HepG2 (cell line): ENCODE results near the gene POU6F2. TPM values are rescaled to one million over a fixed set of nuclear protein-coding genes. Genes with fewer than 3 reads are reported as not detected.

ENCODE experiments used
- ATAC-seq: fragments of 200-7000 bp; cut with Tn5 transposase; 3 replicates; pipeline ENCODE4 v1.9.1; 2020; ENCODE audit warnings: mild to moderate bottlenecking, moderate library complexity
- BruUV-seq: library from RNA; stranded (reverse); fragments of 400-500 nt; replicated peaks from 2 replicates; lab custom pipeline; 2021; lab: Mats Ljungman, UMichigan
- CTCF ChIA-PET: fragments of 300-600 bp; formaldehyde crosslinking; extraction: SDS; loops from one replicate; lab custom pipeline; 2021; ENCODE audit warnings: low total read pairs, inconsistent platforms, low intra/inter-chr PET ratio; lab: Yijun Ruan, JAX
- POLR2A ChIA-PET: fragments of 350-600 bp; sonication (Branson Sonifier 250); formaldehyde crosslinking; loops from one replicate; lab custom pipeline; 2020; ENCODE audit warnings: antibody characterized with exemption, inconsistent platforms; lab: Yijun Ruan, JAX
- DNase-seq: peaks from one replicate; pipeline ENCODE4 v3.0.0-alpha.2; 2015; ENCODE audit warnings: low spot score
- FAIRE-seq: peaks from 3 replicates; lab custom pipeline; 2011; peaks lifted over from hg19 to GRCh38; lab: Jason Lieb, UNC
- H2AFZ ChIP-seq: one replicate; pipeline ENCODE4 v1.6.1; 2011; ENCODE audit warnings: low read length, inconsistent platforms
- H3K27ac ChIP-seq: fragments of 300-600 bp; 3 replicates; pipeline ENCODE4 v1.8.0; 2011; ENCODE audit warnings: mixed run types, mild to moderate bottlenecking, mixed read lengths, low read length, inconsistent platforms; ENCODE audit not compliant: insufficient read depth; ENCODE audit errors: extremely low read length
- H3K27me3 ChIP-seq, 2 experiments: fragments of 200-600 bp in 1 of 2; 2 replicates in 1 of 2; 3 replicates in 1 of 2; pipeline versions ENCODE4 v1.6.0 to v1.8.0; 2011; ENCODE audit warnings: low read length in 2 of 2, mild to moderate bottlenecking in 2 of 2, moderate library complexity in 2 of 2, inconsistent platforms in 1 of 2; ENCODE audit not compliant: insufficient read depth in 2 of 2, control insufficient read depth in 1 of 2
- H3K36me3 ChIP-seq, 2 experiments: fragments of 200-600 bp in 1 of 2; replicated peaks in 1 of 2; 2 replicates in 1 of 2; 3 replicates in 1 of 2; pipeline versions ENCODE4 v1.5.1 to v1.8.0; 2011; ENCODE audit warnings: low read length in 2 of 2, inconsistent platforms in 1 of 2; ENCODE audit not compliant: insufficient read depth in 2 of 2, control insufficient read depth in 1 of 2
- H3K4me1 ChIP-seq: 2 replicates; pipeline ENCODE4 v1.5.1; 2012; ENCODE audit warnings: low read length, inconsistent platforms; ENCODE audit not compliant: insufficient read depth
- H3K4me2 ChIP-seq: 2 replicates; pipeline ENCODE4 v1.6.0; 2011; ENCODE audit warnings: low read depth, low read length, inconsistent platforms
- H3K4me3 ChIP-seq, 3 experiments: fragments of 200-600 bp in 1 of 3; sonication (generic), shearing (Covaris generic) in 1 of 3; replicated peaks in 1 of 3; 2 replicates each; pipeline ENCODE4 v1.5.1; 2011 to 2016; ENCODE audit warnings: low read length in 3 of 3, inconsistent platforms in 2 of 3, low read depth in 2 of 3, mild to moderate bottlenecking in 2 of 3, control low read depth in 1 of 3, mixed read lengths in 1 of 3; ENCODE audit not compliant: insufficient read depth in 1 of 3
- H3K79me2 ChIP-seq: one replicate; pipeline ENCODE4 v1.6.1; 2011; ENCODE audit warnings: low read length, inconsistent platforms; ENCODE audit not compliant: insufficient read depth
- H3K9ac ChIP-seq: 2 replicates; pipeline ENCODE4 v1.6.0; 2011; ENCODE audit warnings: mild to moderate bottlenecking, low read depth, low read length, inconsistent platforms; ENCODE audit not compliant: insufficient read depth
- H3K9me3 ChIP-seq: 2 replicates; pipeline ENCODE4 v1.5.1; 2012; ENCODE audit warnings: mild to moderate bottlenecking, low read length
- H4K20me1 ChIP-seq: 2 replicates; pipeline ENCODE4 v1.6.0; 2011; ENCODE audit warnings: inconsistent platforms, mild to moderate bottlenecking, low read length, moderate library complexity; ENCODE audit not compliant: insufficient read depth
- ARHGAP35 ChIP-seq: sonication (generic); formaldehyde crosslinking; IDR thresholded peaks from 2 replicates; pipeline ENCODE4 v1.9.0; 2022; ENCODE audit warnings: mild to moderate bottlenecking, inconsistent platforms, moderate library complexity, missing genetic modification reagents, borderline replicate concordance
- ARNT2 ChIP-seq: sonication (generic); formaldehyde crosslinking; IDR thresholded peaks from 2 replicates; pipeline ENCODE4 v1.8.0; 2022; ENCODE audit warnings: mild to moderate bottlenecking, low read depth, missing genetic modification reagents, moderate library complexity
- ELF4 ChIP-seq: sonication (generic); formaldehyde crosslinking; IDR thresholded peaks from 2 replicates; pipeline ENCODE4 v1.5.0; 2020; ENCODE audit warnings: missing genetic modification reagents, mild to moderate bottlenecking, moderate library complexity, borderline replicate concordance
- FOXK2 ChIP-seq: fragments of 450-650 bp; IDR thresholded peaks from 2 replicates; pipeline ENCODE4 v1.6.1; 2016
- KDM1A ChIP-seq: IDR thresholded peaks from 2 replicates; pipeline ENCODE4 v1.6.1; 2016; ENCODE audit warnings: missing compliant biosample characterization
- NBN ChIP-seq: fragments of 450-650 bp; conservative IDR thresholded peaks from 2 replicates; pipeline ENCODE4 v1.6.1; 2017
- SETDB1 ChIP-seq: sonication (generic); formaldehyde crosslinking; IDR thresholded peaks from 2 replicates; pipeline ENCODE4 v1.5.1; 2020; ENCODE audit warnings: missing genetic modification reagents, mild to moderate bottlenecking, borderline replicate concordance
- TEAD2 ChIP-seq: sonication (generic); formaldehyde crosslinking; IDR thresholded peaks from 2 replicates; pipeline ENCODE4 v1.9.0; 2021; ENCODE audit warnings: missing genetic modification reagents
- ZFYVE20 ChIP-seq: sonication (generic); formaldehyde crosslinking; IDR thresholded peaks from 2 replicates; pipeline ENCODE4 v1.8.0; 2023; ENCODE audit warnings: low read depth, mild to moderate bottlenecking, moderate library complexity, missing genetic modification reagents, borderline replicate concordance
- ZNF577 ChIP-seq: sonication (generic); formaldehyde crosslinking; IDR thresholded peaks from 2 replicates; pipeline ENCODE4 v1.4.0; 2020; ENCODE audit warnings: mild to moderate bottlenecking, low read depth, missing genetic modification reagents, borderline replicate concordance
- ZNF737 ChIP-seq: sonication (generic); formaldehyde crosslinking; IDR thresholded peaks from 2 replicates; pipeline ENCODE4 v1.5.0; 2020; ENCODE audit warnings: missing genetic modification reagents, mild to moderate bottlenecking, borderline replicate concordance
- ZNF75D ChIP-seq: sonication (generic); formaldehyde crosslinking; IDR thresholded peaks from 2 replicates; pipeline ENCODE4 v1.8.1; 2023; ENCODE audit warnings: missing genetic modification reagents, mild to moderate bottlenecking, borderline replicate concordance
- WGBS: methylation state at CpG from one replicate; pipeline ENCODE4 v1.1.6; 2017; ENCODE audit warnings: low lambda C conversion rate; 5-methylcytosine and 5-hydroxymethylcytosine counted together
- in situ Hi-C: cut with HindIII; loops from 2 replicates; pipeline ENCODE4 v1.10.0; 2017; ENCODE audit warnings: low pct_unique_long_range_greater_than_20kb; ENCODE audit not compliant: extremely low pct_ligation_motif_present
- intact Hi-C: fragments of 100-400 bp; cut with micrococcal nuclease; formaldehyde crosslinking; loops from one replicate; pipeline ENCODE4 v1.10.0; 2022; ENCODE audit not compliant: unreplicated experiment
- polyA plus RNA-seq, 8 experiments: library from polyadenylated mRNA; depleted of rRNA in 3 of 8; stranded (reverse) in 7 of 8; unstranded in 1 of 8; fragments of >200 nt; fragmentation: Illumina TruSeq in 4 of 8; extraction: Trizol in 4 of 8; gene quantifications; 2 replicates each; pipeline versions ENCODE4 v1.2.1 to v1.2.3, GENCODE V29; 2011 to 2016; ENCODE audit warnings: low read depth in 4 of 8, missing spikeins in 1 of 8, mixed read lengths in 1 of 8; ENCODE audit not compliant: insufficient read depth in 1 of 8
- total RNA-seq, 5 experiments: library from RNA; depleted of rRNA; stranded (reverse); fragments of >200 nt; fragmentation: Illumina TruSeq; extraction: Trizol; gene quantifications; 2 replicates each; pipeline ENCODE4 v1.2.3, GENCODE V29; 2016; ENCODE audit warnings: low read depth in 1 of 5
- TF ChIP-seq, protein P1 (sequence below): IDR thresholded peaks from 2 replicates; pipeline ENCODE4 v1.6.1; 2016; ENCODE audit warnings: low read depth
- TF ChIP-seq, protein P2 (sequence below): sonication (generic); formaldehyde crosslinking; IDR thresholded peaks from 2 replicates; pipeline ENCODE4 v1.5.0; 2020; ENCODE audit warnings: mild to moderate bottlenecking, missing genetic modification reagents
- TF ChIP-seq, protein P3 (sequence below): fragments of 450-650 bp; IDR thresholded peaks from 2 replicates; pipeline ENCODE4 v1.6.1; 2016
- TF ChIP-seq, protein P4 (sequence below): conservative IDR thresholded peaks from 2 replicates; pipeline ENCODE4 v1.6.1; 2018; ENCODE audit warnings: missing genetic modification reagents
- TF ChIP-seq, protein P5 (sequence below): sonication (generic); formaldehyde crosslinking; IDR thresholded peaks from 2 replicates; pipeline ENCODE4 v1.5.0; 2020; ENCODE audit warnings: mild to moderate bottlenecking, missing genetic modification reagents

POU6F2 gene
- total and polyA plus RNA-seq, 2 of the 13 experiments (the other 11 are each of a cell fraction or from before 2014, with no cell fraction given), result not detected

DNA sequence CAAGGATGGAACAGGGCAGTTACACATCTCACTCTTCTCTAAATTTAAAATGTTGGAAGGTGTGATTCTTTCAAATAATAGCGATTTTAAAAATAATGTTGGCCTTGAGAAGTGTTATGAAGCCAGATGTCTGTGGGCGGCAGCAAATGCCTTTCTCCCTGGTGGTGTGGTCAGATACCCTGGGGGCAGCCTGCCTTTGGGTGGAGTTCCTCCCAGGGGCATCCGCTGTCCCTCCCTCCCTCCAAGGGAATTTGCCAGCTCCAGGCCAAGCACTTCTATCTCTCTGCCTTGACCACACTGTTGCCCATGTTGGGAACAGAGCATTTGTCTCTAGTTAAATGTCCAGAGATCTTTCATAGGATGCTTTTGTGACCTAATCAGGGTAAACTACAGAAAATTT, 121.4 kb downstream of the POU6F2 start:
- H3K36me3 ChIP-seq, result no peaks in the 10 kb centered on the region
- WGBS, result 35% methylated on average over 2 of the region's 3 CpGs
- no peak for DNase-seq
- no peaks in the 10 kb centered on the region for H3K9me3 ChIP-seq
- H3K4me3 ChIP-seq, result no peak overlapping the region
- H3K79me2 ChIP-seq, result no peaks in the 10 kb centered on the region
- intact Hi-C loops, result no loop called here
- no peaks in the 10 kb centered on the region; a peak in 1 of 5 replicates for H3K27me3 ChIP-seq
- ChIA-PET POLR2A (no interaction called here), CTCF (no interaction called here)
- no peaks in the 10 kb centered on the region for H4K20me1 ChIP-seq
- no peak overlapping the region for H3K27ac ChIP-seq
- H3K9ac ChIP-seq, result no peak overlapping the region
- ATAC-seq, result no peak
- H3K4me1 ChIP-seq, result no peaks in the 10 kb centered on the region
- BruUV-seq, result no TSS peak
- H3K4me2 ChIP-seq, result no peak overlapping the region
- FAIRE-seq, result no peak
- in situ Hi-C loops, result no loop called here
- H2AFZ ChIP-seq, result no peak overlapping the region
- TF ChIP-seq ARNT2 (CRISPR knock-in tag) (no peak), NBN (no peak), ARHGAP35 (CRISPR knock-in tag) (no peak), ZNF75D (no peak), ZFYVE20 (CRISPR knock-in tag) (no peak), ELF4 (CRISPR knock-in tag) (no peak), ZNF737 (CRISPR knock-in tag) (no peak), FOXK2 (no peak), KDM1A (CRISPR knock-in tag) (no peak), SETDB1 (CRISPR knock-in tag) (no peak), ZNF577 (no peak), TEAD2 (no peak)
- TF ChIP-seq, protein P1, sequence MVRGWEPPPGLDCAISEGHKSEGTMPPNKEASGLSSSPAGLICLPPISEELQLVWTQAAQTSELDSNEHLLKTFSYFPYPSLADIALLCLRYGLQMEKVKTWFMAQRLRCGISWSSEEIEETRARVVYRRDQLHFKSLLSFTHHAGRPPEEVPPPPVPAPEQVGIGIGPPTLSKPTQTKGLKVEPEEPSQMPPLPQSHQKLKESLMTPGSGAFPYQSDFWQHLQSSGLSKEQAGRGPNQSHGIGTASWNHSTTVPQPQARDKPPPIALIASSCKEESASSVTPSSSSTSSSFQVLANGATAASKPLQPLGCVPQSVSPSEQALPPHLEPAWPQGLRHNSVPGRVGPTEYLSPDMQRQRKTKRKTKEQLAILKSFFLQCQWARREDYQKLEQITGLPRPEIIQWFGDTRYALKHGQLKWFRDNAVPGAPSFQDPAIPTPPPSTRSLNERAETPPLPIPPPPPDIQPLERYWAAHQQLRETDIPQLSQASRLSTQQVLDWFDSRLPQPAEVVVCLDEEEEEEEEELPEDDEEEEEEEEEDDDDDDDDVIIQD, result no peak
- TF ChIP-seq, protein P2, sequence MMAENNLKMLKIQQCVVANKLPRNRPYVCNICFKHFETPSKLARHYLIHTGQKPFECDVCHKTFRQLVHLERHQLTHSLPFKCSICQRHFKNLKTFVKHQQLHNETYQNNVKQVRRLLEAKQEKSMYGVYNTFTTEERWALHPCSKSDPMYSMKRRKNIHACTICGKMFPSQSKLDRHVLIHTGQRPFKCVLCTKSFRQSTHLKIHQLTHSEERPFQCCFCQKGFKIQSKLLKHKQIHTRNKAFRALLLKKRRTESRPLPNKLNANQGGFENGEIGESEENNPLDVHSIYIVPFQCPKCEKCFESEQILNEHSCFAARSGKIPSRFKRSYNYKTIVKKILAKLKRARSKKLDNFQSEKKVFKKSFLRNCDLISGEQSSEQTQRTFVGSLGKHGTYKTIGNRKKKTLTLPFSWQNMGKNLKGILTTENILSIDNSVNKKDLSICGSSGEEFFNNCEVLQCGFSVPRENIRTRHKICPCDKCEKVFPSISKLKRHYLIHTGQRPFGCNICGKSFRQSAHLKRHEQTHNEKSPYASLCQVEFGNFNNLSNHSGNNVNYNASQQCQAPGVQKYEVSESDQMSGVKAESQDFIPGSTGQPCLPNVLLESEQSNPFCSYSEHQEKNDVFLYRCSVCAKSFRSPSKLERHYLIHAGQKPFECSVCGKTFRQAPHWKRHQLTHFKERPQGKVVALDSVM (CRISPR knock-in tag), result no peak
- TF ChIP-seq, protein P3, sequence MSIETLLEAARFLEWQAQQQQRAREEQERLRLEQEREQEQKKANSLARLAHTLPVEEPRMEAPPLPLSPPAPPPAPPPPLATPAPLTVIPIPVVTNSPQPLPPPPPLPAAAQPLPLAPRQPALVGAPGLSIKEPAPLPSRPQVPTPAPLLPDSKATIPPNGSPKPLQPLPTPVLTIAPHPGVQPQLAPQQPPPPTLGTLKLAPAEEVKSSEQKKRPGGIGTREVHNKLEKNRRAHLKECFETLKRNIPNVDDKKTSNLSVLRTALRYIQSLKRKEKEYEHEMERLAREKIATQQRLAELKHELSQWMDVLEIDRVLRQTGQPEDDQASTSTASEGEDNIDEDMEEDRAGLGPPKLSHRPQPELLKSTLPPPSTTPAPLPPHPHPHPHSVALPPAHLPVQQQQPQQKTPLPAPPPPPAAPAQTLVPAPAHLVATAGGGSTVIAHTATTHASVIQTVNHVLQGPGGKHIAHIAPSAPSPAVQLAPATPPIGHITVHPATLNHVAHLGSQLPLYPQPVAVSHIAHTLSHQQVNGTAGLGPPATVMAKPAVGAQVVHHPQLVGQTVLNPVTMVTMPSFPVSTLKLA, result no peak
- TF ChIP-seq, protein P4, sequence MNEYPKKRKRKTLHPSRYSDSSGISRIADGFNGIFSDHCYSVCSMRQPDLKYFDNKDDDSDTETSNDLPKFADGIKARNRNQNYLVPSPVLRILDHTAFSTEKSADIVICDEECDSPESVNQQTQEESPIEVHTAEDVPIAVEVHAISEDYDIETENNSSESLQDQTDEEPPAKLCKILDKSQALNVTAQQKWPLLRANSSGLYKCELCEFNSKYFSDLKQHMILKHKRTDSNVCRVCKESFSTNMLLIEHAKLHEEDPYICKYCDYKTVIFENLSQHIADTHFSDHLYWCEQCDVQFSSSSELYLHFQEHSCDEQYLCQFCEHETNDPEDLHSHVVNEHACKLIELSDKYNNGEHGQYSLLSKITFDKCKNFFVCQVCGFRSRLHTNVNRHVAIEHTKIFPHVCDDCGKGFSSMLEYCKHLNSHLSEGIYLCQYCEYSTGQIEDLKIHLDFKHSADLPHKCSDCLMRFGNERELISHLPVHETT (CRISPR knock-in tag), result no peak
- TF ChIP-seq, protein P5, sequence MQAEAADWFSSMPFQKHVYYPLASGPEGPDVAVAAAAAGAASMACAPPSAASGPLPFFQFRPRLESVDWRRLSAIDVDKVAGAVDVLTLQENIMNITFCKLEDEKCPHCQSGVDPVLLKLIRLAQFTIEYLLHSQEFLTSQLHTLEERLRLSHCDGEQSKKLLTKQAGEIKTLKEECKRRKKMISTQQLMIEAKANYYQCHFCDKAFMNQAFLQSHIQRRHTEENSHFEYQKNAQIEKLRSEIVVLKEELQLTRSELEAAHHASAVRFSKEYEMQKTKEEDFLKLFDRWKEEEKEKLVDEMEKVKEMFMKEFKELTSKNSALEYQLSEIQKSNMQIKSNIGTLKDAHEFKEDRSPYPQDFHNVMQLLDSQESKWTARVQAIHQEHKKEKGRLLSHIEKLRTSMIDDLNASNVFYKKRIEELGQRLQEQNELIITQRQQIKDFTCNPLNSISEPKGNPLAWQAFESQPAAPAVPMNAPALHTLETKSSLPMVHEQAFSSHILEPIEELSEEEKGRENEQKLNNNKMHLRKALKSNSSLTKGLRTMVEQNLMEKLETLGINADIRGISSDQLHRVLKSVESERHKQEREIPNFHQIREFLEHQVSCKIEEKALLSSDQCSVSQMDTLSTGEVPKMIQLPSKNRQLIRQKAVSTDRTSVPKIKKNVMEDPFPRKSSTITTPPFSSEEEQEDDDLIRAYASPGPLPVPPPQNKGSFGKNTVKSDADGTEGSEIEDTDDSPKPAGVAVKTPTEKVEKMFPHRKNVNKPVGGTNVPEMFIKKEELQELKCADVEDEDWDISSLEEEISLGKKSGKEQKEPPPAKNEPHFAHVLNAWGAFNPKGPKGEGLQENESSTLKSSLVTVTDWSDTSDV, result no peak
